Small intestine (tissue), 7 donors: ENCODE data around the gene SMCP. TPM values are rescaled to one million over a fixed set of nuclear protein-coding genes. Genes with fewer than 3 reads are reported as not detected.

ENCODE experiments used
- DNase-seq, 2 donors: peaks; one replicate each; pipeline versions ENCODE4 v3.0.0 to v3.0.0-alpha.2; 2013
- FAIRE-seq: peaks from 2 replicates; lab custom pipeline; 2012; peaks lifted over from hg19 to GRCh38; lab: Jason Lieb, UNC
- H3K27ac ChIP-seq, 3 donors: one replicate each; pipeline ENCODE4 v1.5.1; 2013; ENCODE audit warnings: low read length in 2 of 3, mild to moderate bottlenecking in 2 of 3, control low read depth in 1 of 3, inconsistent platforms in 1 of 3, low read depth in 1 of 3, moderate library complexity in 1 of 3
- H3K27me3 ChIP-seq, 3 donors: one replicate each; pipeline ENCODE4 v1.6.1; 2013; ENCODE audit warnings: low read length in 3 of 3, inconsistent platforms in 1 of 3; ENCODE audit not compliant: control insufficient read depth in 3 of 3, insufficient read depth in 3 of 3
- H3K36me3 ChIP-seq, 3 donors: one replicate each; pipeline ENCODE4 v1.6.1; 2013; ENCODE audit warnings: low read length in 3 of 3, inconsistent platforms in 1 of 3, low read depth in 1 of 3, mild to moderate bottlenecking in 1 of 3, moderate library complexity in 1 of 3; ENCODE audit not compliant: control insufficient read depth in 3 of 3, insufficient read depth in 2 of 3
- H3K4me1 ChIP-seq, 3 donors: one replicate each; pipeline ENCODE4 v1.6.1; 2013; ENCODE audit warnings: low read length in 2 of 3, inconsistent platforms in 1 of 3, low read depth in 1 of 3, mild to moderate bottlenecking in 1 of 3, moderate library complexity in 1 of 3; ENCODE audit not compliant: control insufficient read depth in 3 of 3, insufficient read depth in 2 of 3
- H3K4me3 ChIP-seq, 3 donors: one replicate each; pipeline ENCODE4 v1.5.1; 2013; ENCODE audit warnings: low read length in 3 of 3, control low read depth in 1 of 3, inconsistent platforms in 1 of 3, low read depth in 1 of 3, mild to moderate bottlenecking in 1 of 3, moderate library complexity in 1 of 3
- H3K9me3 ChIP-seq, 2 donors: one replicate each; pipeline ENCODE4 v1.6.1; 2013; ENCODE audit warnings: low read depth in 1 of 2, low read length in 1 of 2; ENCODE audit not compliant: control insufficient read depth in 2 of 2, insufficient read depth in 1 of 2
- WGBS, 3 donors: extraction: QIAGEN DNeasy Blood & Tissue Kit; methylation state at CpG; one replicate each; pipeline ENCODE4 v1.1.7; 2013; 5-methylcytosine and 5-hydroxymethylcytosine counted together
- polyA plus RNA-seq, 4 donors: library from polyadenylated mRNA; stranded (reverse) in 3 of 4; unstranded in 1 of 4; fragments of 200-250 nt in 3 of 4; fragments of 120-200 nt in 1 of 4; gene quantifications; one replicate each; pipeline versions ENCODE4 v1.2.1 to v1.2.3, GENCODE V29; 2013
- donor health status: healthy with polysubstance abuse.
- donor health status: control.
- donor health status: control.
- donor health status: Bipolar disorder and iron deficiency.
- donor health status: healthy.

The SMCP gene
- polyA plus RNA-seq, 4 donors: not detected

DNA sequence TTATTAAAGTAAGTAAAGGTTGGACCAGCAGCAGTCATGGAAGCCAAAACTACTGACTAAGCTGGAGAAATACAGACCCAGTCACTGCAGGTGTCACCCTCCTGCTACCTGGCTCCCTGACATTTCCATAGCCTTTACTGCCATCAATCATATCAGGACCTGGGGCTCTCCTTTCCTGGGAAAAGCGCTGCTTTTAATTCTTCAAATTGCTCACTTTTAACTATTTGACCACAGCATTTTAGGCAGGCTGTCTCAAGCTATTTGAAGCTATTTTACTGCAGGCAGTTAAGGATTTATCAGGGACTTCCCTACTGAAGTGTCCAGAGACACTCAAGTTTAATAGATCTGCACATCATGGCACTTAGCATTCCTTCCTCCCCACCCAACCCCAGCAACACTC lies 34.3 kb downstream of the SMCP start:
- Histone ChIP-seq H3K27ac (no peak overlapping the region), H3K4me1 (no peaks in the 10 kb centered on the region), H3K36me3 (no peaks in the 10 kb centered on the region), H3K4me3 (no peak overlapping the region), H3K27me3 (peaks cover 0 to 2% (median 0%) of the 10 kb centered on the region in 3 donors), H3K9me3 (no peaks in the 10 kb centered on the region)
- no peak for DNase-seq
- no peak for FAIRE-seq
- 63 to 81% (median 67%) methylated on average over 1 of the region's 1 CpG for WGBS, 3 donors

DNA sequence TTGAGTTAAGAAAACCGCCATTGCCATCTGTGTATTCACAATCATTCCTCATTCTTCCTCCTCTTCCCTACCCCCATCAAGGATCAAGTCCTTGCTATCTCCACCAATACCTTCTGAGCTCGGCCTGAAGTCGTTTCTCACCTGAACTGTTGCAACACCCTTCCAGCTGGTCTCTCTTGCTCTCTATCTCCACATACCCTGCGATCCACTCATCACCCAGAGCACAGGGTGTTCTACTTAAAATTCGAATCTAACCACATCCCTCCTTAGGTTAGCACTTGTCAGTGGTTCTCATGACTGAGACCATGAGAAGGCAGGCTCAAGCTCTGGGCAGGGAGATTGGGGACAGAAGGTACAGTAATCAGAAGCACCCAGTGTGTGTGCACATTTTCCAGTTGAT lies 34.8 kb downstream of the SMCP start:
- H3K4me3 ChIP-seq: no peak overlapping the region
- WGBS, 3 donors: 41 to 61% (median 54%) methylated on average over 5 of the region's 5 CpGs
- no peak for FAIRE-seq

DNA sequence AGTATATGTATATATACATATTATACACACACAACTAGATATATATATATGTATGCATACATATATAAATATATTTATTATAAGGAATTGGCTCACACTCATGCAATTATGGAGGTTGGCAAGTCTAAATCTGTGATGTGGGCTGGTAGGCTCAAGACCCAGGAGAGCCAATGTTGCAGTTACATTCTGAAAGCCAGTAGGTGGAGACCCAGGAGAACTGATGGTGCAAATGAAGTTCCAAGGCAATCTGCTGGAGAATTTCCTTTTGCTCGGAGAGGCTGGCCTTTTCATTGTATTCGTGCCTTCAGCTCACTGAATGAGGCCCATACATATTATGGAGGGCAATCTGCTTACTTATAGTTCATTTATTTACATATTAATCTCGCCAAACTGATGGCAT lies 39.7 kb downstream of the SMCP start:
- Histone ChIP-seq H3K9me3 (no peaks in the 10 kb centered on the region), H3K27me3 (peaks cover 0 to 2% (median 0%) of the 10 kb centered on the region in 3 donors), H3K27ac (no peak overlapping the region), H3K36me3 (no peaks in the 10 kb centered on the region), H3K4me3 (no peak overlapping the region), H3K4me1 (no peaks in the 10 kb centered on the region)
- WGBS, 3 donors: 8 to 24% (median 10%) methylated on average over 3 of the region's 3 CpGs
- peak; percentile 9 to 15 for DNase-seq
- FAIRE-seq: no peak

More for the DNA sequence above, 34.8 kb downstream of the SMCP start:
- Histone ChIP-seq H3K27me3 (peaks cover 0 to 2% (median 0%) of the 10 kb centered on the region in 3 donors), H3K27ac (no peak overlapping the region), H3K4me1 (no peaks in the 10 kb centered on the region), H3K36me3 (no peaks in the 10 kb centered on the region), H3K9me3 (no peaks in the 10 kb centered on the region)
- DNase-seq: no peak

DNA sequence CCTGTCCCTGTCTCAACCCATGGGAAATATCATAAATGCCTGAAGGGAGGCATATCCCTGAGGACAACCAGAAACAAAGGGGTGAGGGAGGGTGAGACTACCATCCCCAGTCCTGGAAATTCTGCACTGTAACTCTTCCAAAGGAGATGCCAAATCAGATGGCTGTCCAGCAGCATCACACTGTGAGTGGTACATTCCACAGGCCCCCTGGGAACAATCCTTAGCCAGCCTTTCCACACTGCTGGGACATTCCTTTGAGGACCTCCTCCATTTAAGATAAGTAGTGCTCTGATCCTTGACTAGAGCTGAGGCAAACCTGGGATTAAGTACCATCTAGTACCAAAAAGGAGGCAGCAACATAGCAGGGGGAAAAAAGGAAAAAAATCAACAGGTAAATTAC lies 40.9 kb downstream of the SMCP start:
- no peaks in the 10 kb centered on the region for H3K36me3 ChIP-seq
- H3K4me3 ChIP-seq: no peak overlapping the region
- H3K9me3 ChIP-seq: no peaks in the 10 kb centered on the region
- FAIRE-seq (no peak), DNase-seq (no peak)
- no peak overlapping the region for H3K27ac ChIP-seq
- H3K4me1 ChIP-seq: no peaks in the 10 kb centered on the region
- H3K27me3 ChIP-seq: peaks cover 0 to 2% (median under 1%) of the 10 kb centered on the region in 3 donors

DNA sequence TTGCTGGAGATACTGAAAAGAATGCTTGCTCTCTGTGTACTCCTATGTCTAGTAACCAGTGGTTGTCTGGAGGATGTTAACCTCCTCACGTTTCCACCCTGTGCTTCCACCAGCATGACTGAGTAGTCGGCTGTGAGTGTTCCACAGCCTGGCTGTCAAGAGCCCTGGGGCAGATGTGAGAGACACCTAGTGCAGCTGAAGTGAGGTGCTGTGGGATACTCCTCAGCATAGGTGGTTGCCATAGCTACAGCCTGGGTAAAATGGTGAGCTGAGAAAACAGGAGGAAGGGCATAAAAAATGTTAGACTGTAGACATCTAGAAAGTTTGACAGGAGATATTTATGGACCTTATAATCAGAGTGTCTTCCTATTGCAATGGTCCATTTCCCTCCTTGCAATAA lies 46.1 kb downstream of the SMCP start:
- Histone ChIP-seq H3K27ac (no peak overlapping the region), H3K36me3 (no peaks in the 10 kb centered on the region), H3K27me3 (peaks cover 0 to 2% (median 0%) of the 10 kb centered on the region in 3 donors), H3K4me1 (no peaks in the 10 kb centered on the region), H3K9me3 (peaks cover 0 to 6% of the 10 kb centered on the region in 2 donors), H3K4me3 (no peak overlapping the region)
- FAIRE-seq (no peak), DNase-seq (no peak)
- WGBS, 3 donors: 45 to 58% (median 55%) methylated on average over 2 of the region's 2 CpGs

DNA sequence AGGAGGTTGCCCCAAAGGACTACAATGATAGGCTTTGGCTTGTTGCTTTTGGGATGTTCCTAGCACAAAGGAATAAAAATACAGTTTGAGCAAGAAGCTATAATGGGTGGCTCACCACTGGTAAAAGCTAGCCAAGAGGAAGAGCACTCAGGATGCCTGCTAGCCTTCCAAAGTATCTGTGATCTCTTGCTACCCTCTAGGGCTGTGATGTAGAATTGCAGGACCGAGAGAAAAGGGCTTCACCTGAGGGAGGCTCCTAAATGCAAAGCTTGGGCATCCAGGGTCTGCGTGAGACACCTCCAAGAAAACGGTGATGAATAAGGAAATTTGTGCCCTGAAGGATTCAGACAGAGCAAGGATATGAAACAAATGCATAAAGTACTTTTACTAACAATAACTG lies 48.0 kb downstream of the SMCP start:
- Histone ChIP-seq H3K4me1 (no peaks in the 10 kb centered on the region), H3K9me3 (peaks cover 0 to 6% of the 10 kb centered on the region in 2 donors), H3K27ac (no peak overlapping the region), H3K4me3 (no peak overlapping the region), H3K36me3 (no peaks in the 10 kb centered on the region), H3K27me3 (peaks cover 0 to 2% (median 0%) of the 10 kb centered on the region in 3 donors)
- FAIRE-seq: no peak
- 66 to 69% (median 68%) methylated on average over 3 of the region's 3 CpGs for WGBS, 3 donors
- DNase-seq: no peak

DNA sequence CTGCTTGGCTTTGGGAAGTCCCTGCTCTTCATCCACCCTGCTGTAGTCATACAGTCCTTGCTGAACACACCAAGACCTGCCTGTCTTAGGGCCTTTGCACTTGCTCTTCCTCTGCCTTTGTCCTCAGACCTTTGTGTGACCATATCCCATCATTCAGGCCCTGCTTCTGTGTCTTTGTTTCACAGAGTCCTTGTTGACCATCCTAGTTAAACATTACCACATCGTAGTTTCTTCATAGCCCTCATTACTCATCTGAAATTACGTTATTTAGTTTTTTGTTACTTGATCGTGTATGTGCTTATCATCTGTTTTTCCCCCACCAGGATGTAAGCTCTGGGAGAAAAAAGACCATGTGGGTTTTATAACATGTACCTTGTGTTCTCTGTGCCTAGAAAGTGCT lies 50.5 kb downstream of the SMCP start:
- Histone ChIP-seq H3K9me3 (peaks cover 0 to 6% of the 10 kb centered on the region in 2 donors), H3K27me3 (peaks cover 0 to 2% (median 0%) of the 10 kb centered on the region in 3 donors), H3K36me3 (no peaks in the 10 kb centered on the region), H3K4me1 (no peaks in the 10 kb centered on the region), H3K27ac (no peak overlapping the region), H3K4me3 (no peak overlapping the region)
- FAIRE-seq (no peak), DNase-seq (no peak)
- 18 to 67% (median 33%) methylated on average over 3 of the region's 3 CpGs for WGBS, 3 donors

DNA sequence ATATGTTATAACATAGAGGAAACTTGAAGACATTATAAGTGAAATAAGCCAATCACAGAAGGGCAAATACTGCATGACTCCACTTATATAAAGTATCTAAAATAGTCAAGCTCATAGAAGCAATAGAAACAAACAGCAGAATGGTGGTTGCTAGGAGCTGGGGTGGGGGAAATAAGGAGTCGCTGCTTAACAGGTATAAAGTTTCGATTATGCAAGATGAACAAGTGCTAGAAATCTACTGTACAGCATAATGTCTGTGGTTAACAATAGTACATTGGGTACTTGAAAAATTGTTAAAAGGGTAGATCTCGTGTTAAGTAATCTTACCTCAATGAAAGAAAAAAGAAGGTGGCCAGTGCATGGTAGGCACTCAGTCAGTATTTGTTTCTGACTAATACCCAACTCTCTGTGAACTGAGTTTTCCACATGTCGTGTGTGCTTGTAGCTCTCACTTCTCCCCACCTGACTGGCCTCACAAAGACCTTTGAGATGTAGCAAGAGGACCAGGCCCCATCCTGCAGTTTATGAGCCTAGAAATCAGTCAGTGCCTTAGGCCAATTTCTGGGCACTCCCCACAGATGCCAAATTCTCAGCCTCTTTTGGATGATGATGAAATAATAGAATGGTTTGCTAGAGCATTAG lies 54.2 kb downstream of the SMCP start:
- FAIRE-seq (no peak), DNase-seq (no peak)
- Histone ChIP-seq H3K4me1 (no peaks in the 10 kb centered on the region), H3K27me3 (peaks cover 0 to 2% (median 0%) of the 10 kb centered on the region in 3 donors), H3K4me3 (no peak overlapping the region), H3K36me3 (no peaks in the 10 kb centered on the region), H3K9me3 (no peaks in the 10 kb centered on the region), H3K27ac (no peak overlapping the region)
- WGBS, 3 donors: 69 to 70% (median 69%) methylated on average over 4 of the region's 4 CpGs

DNA sequence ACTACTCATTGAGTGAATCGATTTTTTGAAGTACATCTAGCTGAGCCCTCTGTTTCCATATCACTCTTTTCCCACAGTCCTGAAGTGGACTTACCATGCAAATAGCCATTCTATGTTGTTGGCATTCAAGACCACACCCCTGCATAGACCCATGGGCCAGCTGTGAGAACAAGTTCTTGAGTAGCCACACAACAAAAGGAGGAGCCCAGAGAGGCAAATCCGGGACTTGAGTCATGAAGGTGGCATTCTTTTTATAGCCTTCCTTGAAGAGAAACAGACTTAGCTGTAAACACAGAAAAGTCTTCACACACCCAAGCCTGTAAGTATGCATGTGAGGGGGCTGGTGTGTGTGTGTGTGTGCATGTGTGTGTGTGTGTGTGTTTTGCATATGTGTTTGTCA lies 55.1 kb downstream of the SMCP start:
- H3K36me3 ChIP-seq: no peaks in the 10 kb centered on the region
- H3K27me3 ChIP-seq: peaks cover 0 to 2% (median 0%) of the 10 kb centered on the region in 3 donors
- WGBS, 3 donors: 56 to 77% (median 65%) methylated on average over 2 of the region's 2 CpGs
- no peaks in the 10 kb centered on the region for H3K9me3 ChIP-seq
- no peak for DNase-seq
- H3K4me3 ChIP-seq: no peak overlapping the region
- H3K27ac ChIP-seq: no peak overlapping the region
- no peaks in the 10 kb centered on the region for H3K4me1 ChIP-seq
- FAIRE-seq: no peak
